Hepatocyte (in vitro differentiated cells): ENCODE results near the gene FAM217B. TPM values are rescaled to one million over a fixed set of nuclear protein-coding genes. Genes with fewer than 3 reads are reported as not detected.

ENCODE experiments used
- DNase-seq: peaks from one replicate; pipeline ENCODE4 v3.0.0-alpha.2; 2016; ENCODE audit warnings: low spot score
- H2AFZ ChIP-seq: fragments of 200-600 bp; sonication (generic); 2 replicates; pipeline ENCODE4 v1.6.0; 2016; ENCODE audit warnings: antibody characterized with exemption, mild to moderate bottlenecking
- H3K27ac ChIP-seq: fragments of 200-600 bp; sonication (generic); 2 replicates; pipeline ENCODE4 v1.5.1; 2016; ENCODE audit warnings: mild to moderate bottlenecking
- H3K27me3 ChIP-seq: fragments of 200-600 bp; sonication (generic); 2 replicates; pipeline ENCODE4 v1.6.1; 2016
- H3K36me3 ChIP-seq: fragments of 200-600 bp; sonication (generic); replicated peaks from 2 replicates; pipeline ENCODE4 v1.5.1; 2016; ENCODE audit warnings: low read depth; ENCODE audit not compliant: insufficient read depth
- H3K4me1 ChIP-seq: fragments of 200-600 bp; sonication (generic); 2 replicates; pipeline ENCODE4 v1.5.1; 2016; ENCODE audit warnings: mild to moderate bottlenecking, moderate library complexity; ENCODE audit not compliant: insufficient read depth
- H3K4me2 ChIP-seq: fragments of 200-600 bp; sonication (generic); 2 replicates; pipeline ENCODE4 v1.6.0; 2016
- H3K4me3 ChIP-seq: fragments of 200-600 bp; sonication (generic); 2 replicates; pipeline ENCODE4 v1.5.1; 2016; ENCODE audit warnings: mild to moderate bottlenecking
- H3K79me2 ChIP-seq: fragments of 200-600 bp; sonication (generic); 2 replicates; pipeline ENCODE4 v1.6.0; 2017; ENCODE audit warnings: mild to moderate bottlenecking
- H3K9me2 ChIP-seq: fragments of 200-600 bp; sonication (generic); replicated peaks from 2 replicates; pipeline ENCODE4 v1.6.0; 2017; ENCODE audit warnings: mild to moderate bottlenecking; ENCODE audit not compliant: insufficient read depth
- H3K9me3 ChIP-seq: fragments of 200-600 bp; sonication (generic); 2 replicates; pipeline ENCODE4 v1.5.1; 2016; ENCODE audit warnings: low read depth, mild to moderate bottlenecking
- H4K20me1 ChIP-seq: fragments of 200-600 bp; sonication (generic); 2 replicates; pipeline ENCODE4 v1.6.0; 2016; ENCODE audit warnings: mild to moderate bottlenecking; ENCODE audit not compliant: insufficient read depth, poor library complexity, severe bottlenecking
- CTCF ChIP-seq: fragments of 200-600 bp; sonication (generic); IDR thresholded peaks from 2 replicates; pipeline ENCODE4 v1.5.1; 2016; ENCODE audit warnings: antibody characterized with exemption, mild to moderate bottlenecking; ENCODE audit not compliant: poor library complexity
- EZH2 ChIP-seq: fragments of 200-600 bp; sonication (generic); IDR thresholded peaks from 2 replicates; pipeline ENCODE4 v1.6.1; 2016; ENCODE audit warnings: antibody characterized with exemption, mild to moderate bottlenecking, borderline replicate concordance
- EZH2phosphoT487 ChIP-seq: fragments of 200-600 bp; sonication (generic); IDR thresholded peaks from one replicate; pipeline ENCODE4 v1.6.1; 2018; ENCODE audit warnings: antibody characterized with exemption, mild to moderate bottlenecking, low read depth, moderate library complexity; ENCODE audit not compliant: unreplicated experiment, severe bottlenecking
- WGBS: methylation state at CpG from one replicate; pipeline ENCODE4 v1.1.6; 2016; ENCODE audit warnings: low lambda C conversion rate; ENCODE audit errors: missing lambda C conversion rate; 5-methylcytosine and 5-hydroxymethylcytosine counted together
- polyA plus RNA-seq: library from polyadenylated mRNA; unstranded; fragments of >200 nt; fragmentation: Nextera tagmentation; extraction: Ambion mirVana; gene quantifications from 2 replicates; pipeline ENCODE4 v1.2.1, GENCODE V29; 2016
- total RNA-seq: library from RNA; depleted of rRNA; stranded (reverse); fragments of >200 nt; gene quantifications from 2 replicates; pipeline ENCODE4 v1.2.3, GENCODE V29; 2014

The FAM217B gene
- total and polyA plus RNA-seq, 2 experiments from 2014 or later, result 14.7 to 15.2 TPM

DNA sequence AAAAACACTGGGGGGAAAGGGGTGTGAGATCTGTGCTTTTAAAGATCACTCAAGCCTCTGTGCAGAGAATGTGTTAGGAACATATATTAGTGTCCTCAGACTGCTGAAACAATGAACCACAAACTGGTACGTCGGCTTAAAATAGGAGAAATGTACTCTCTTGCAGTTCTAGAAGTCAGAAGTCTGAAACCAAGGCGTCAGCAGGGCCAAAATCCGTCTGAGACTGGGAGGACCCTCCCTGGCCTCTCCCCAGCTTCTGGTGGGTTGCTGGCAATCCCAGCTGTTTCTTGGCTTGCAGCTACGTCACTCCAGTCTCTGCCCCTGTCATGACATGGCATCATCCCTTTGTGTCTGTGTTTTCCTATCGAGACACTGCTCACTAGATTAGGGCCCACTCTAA, 22.0 kb downstream of the FAM217B start:
- no peak for TF ChIP-seq EZH2phosphoT487
- WGBS, result 86% methylated on average over 6 of the region's 6 CpGs
- H2AFZ ChIP-seq, result no peak overlapping the region

GRCh38 chr20:59966428-59966827, 26.2 kb downstream of the FAM217B start:
- no peak overlapping the region for H3K4me2 ChIP-seq
- no peak for DNase-seq
- H3K79me2 ChIP-seq, result no peaks in the 10 kb centered on the region
- TF ChIP-seq CTCF, result no peak
- 90% methylated on average over 3 of the region's 3 CpGs for WGBS
- H3K9me2 ChIP-seq, result no peaks in the 10 kb centered on the region
- H4K20me1 ChIP-seq, result no peaks in the 10 kb centered on the region
- no peak overlapping the region for H2AFZ ChIP-seq
- H3K27me3 ChIP-seq, result no peaks in the 10 kb centered on the region
- H3K27ac ChIP-seq, result no peak overlapping the region
- no peaks in the 10 kb centered on the region for H3K4me1 ChIP-seq
- no peaks in the 10 kb centered on the region for H3K36me3 ChIP-seq
- H3K9me3 ChIP-seq, result no peaks in the 10 kb centered on the region
- H3K4me3 ChIP-seq, result no peak overlapping the region

More for the DNA sequence above, 22.0 kb downstream of the FAM217B start:
- Histone ChIP-seq H3K9me3 (no peaks in the 10 kb centered on the region), H3K4me1 (peaks cover 5% of the 10 kb centered on the region), H4K20me1 (no peaks in the 10 kb centered on the region), H3K27ac (no peak overlapping the region), H3K36me3 (no peaks in the 10 kb centered on the region), H3K79me2 (no peaks in the 10 kb centered on the region), H3K4me2 (no peak overlapping the region), H3K27me3 (no peaks in the 10 kb centered on the region), H3K4me3 (no peak overlapping the region), H3K9me2 (no peaks in the 10 kb centered on the region)
- DNase-seq, result no peak

- no peaks in the 10 kb centered on the region for H3K9me3 ChIP-seq
- TF ChIP-seq EZH2 (no peak), CTCF (no peak), EZH2phosphoT487 (no peak)
- no peaks in the 10 kb centered on the region for H4K20me1 ChIP-seq
- no peaks in the 10 kb centered on the region for H3K9me2 ChIP-seq
- no peaks in the 10 kb centered on the region for H3K27me3 ChIP-seq
- no peak overlapping the region for H3K27ac ChIP-seq
- no peak for DNase-seq
- no peaks in the 10 kb centered on the region for H3K79me2 ChIP-seq
- no peak overlapping the region for H3K4me3 ChIP-seq
- no peaks in the 10 kb centered on the region for H3K4me1 ChIP-seq
- no peak overlapping the region for H2AFZ ChIP-seq
- 87% methylated on average over 1 of the region's 1 CpG for WGBS
- no peak overlapping the region for H3K4me2 ChIP-seq
- no peaks in the 10 kb centered on the region for H3K36me3 ChIP-seq
These were observed 31.2 kb downstream of the FAM217B start for GRCh38 chr20:59971428-59971827.

- no peaks in the 10 kb centered on the region for H3K36me3 ChIP-seq
- H3K4me2 ChIP-seq, result no peak overlapping the region
- TF ChIP-seq CTCF (no peak), EZH2phosphoT487 (no peak)
- no peaks in the 10 kb centered on the region for H4K20me1 ChIP-seq
- H3K9me3 ChIP-seq, result no peaks in the 10 kb centered on the region
- no peak overlapping the region for H2AFZ ChIP-seq
- no peak overlapping the region for H3K27ac ChIP-seq
- DNase-seq, result no peak
- WGBS, result 80% methylated on average over 12 of the region's 12 CpGs
- no peaks in the 10 kb centered on the region for H3K4me1 ChIP-seq
- H3K4me3 ChIP-seq, result no peak overlapping the region
- no peaks in the 10 kb centered on the region for H3K9me2 ChIP-seq
- H3K79me2 ChIP-seq, result no peaks in the 10 kb centered on the region
- H3K27me3 ChIP-seq, result no peaks in the 10 kb centered on the region
These were observed 32.0 kb downstream of the FAM217B start for GRCh38 chr20:59972037-59972801.
